H1 (cell line): Measurements from ENCODE around the gene PREB. TPM values are rescaled to one million over a fixed set of nuclear protein-coding genes. Genes with fewer than 3 reads are reported as not detected.

Experiments
- CTCF ChIA-PET: fragments of 300-600 bp; sonication (Branson Sonifier 250); formaldehyde crosslinking; loops from one replicate; lab custom pipeline; 2021; ENCODE audit not compliant: partially characterized antibody; lab: Charles Lee
- POLR2A ChIA-PET: fragments of 300-600 bp; sonication (Branson Sonifier 250); formaldehyde crosslinking; loops from one replicate; lab custom pipeline; 2021; ENCODE audit warnings: inconsistent platforms; ENCODE audit not compliant: partially characterized antibody; lab: Charles Lee
- DNase-seq, 2 experiments: peaks; one replicate each; pipeline versions ENCODE4 v3.0.0 to v3.0.0-alpha.2; 2010 to 2022; ENCODE audit warnings: low spot score in 2 of 2, low read depth in 1 of 2, mixed read lengths in 1 of 2
- FAIRE-seq: peaks from 2 replicates; lab custom pipeline; 2011; peaks lifted over from hg19 to GRCh38; lab: Jason Lieb, UNC
- H2AFZ ChIP-seq: 2 replicates; pipeline ENCODE4 v1.8.1; 2012; ENCODE audit warnings: low read length, inconsistent platforms
- H2AK5ac ChIP-seq: 2 replicates; pipeline ENCODE4 v1.6.1; 2013; ENCODE audit warnings: low read depth, low read length
- H2BK120ac ChIP-seq: replicated peaks from 2 replicates; pipeline ENCODE3; 2013; ENCODE audit warnings: low read depth, low read length, inconsistent platforms
- H2BK12ac ChIP-seq: 2 replicates; pipeline ENCODE4 v1.6.1; 2013; ENCODE audit warnings: low read depth, low read length
- H2BK15ac ChIP-seq: 2 replicates; pipeline ENCODE4 v1.6.1; 2013; ENCODE audit warnings: low read length
- H2BK20ac ChIP-seq: 2 replicates; pipeline ENCODE4 v1.6.1; 2013; ENCODE audit warnings: low read length
- H2BK5ac ChIP-seq: 2 replicates; pipeline ENCODE4 v1.6.1; 2013; ENCODE audit warnings: low read depth, low read length
- H3K14ac ChIP-seq: 2 replicates; pipeline ENCODE4 v1.6.1; 2013; ENCODE audit warnings: inconsistent platforms; ENCODE audit not compliant: insufficient read length
- H3K18ac ChIP-seq: 2 replicates; pipeline ENCODE4 v1.6.1; 2013; ENCODE audit warnings: low read length; ENCODE audit errors: extremely low read depth
- H3K23ac ChIP-seq: 2 replicates; pipeline ENCODE4 v1.6.1; 2013; ENCODE audit warnings: inconsistent platforms; ENCODE audit not compliant: insufficient read length
- H3K23me2 ChIP-seq: 2 replicates; pipeline ENCODE4 v1.6.1; 2013; ENCODE audit warnings: low read depth, low read length
- H3K27ac ChIP-seq: 2 replicates; pipeline ENCODE4 v1.6.1; 2011; ENCODE audit warnings: low read depth, low read length, inconsistent platforms
- H3K27me3 ChIP-seq, 4 experiments: replicated peaks in 1 of 4; 1 replicate in 1 of 4; 2 replicates in 3 of 4; pipeline versions ENCODE4 v1.6.1 to v1.8.1; 2011 to 2013; ENCODE audit warnings: low read length in 3 of 4, mild to moderate bottlenecking in 3 of 4, inconsistent platforms in 2 of 4, mixed read lengths in 2 of 4, moderate library complexity in 1 of 4; ENCODE audit not compliant: control insufficient read depth in 3 of 4, insufficient read depth in 3 of 4; ENCODE audit errors: extremely low read depth in 1 of 4
- H3K36me3 ChIP-seq, 4 experiments: 2 replicates each; pipeline versions ENCODE4 v1.6.1 to v1.8.1; 2011 to 2013; ENCODE audit warnings: mild to moderate bottlenecking in 4 of 4, low read length in 3 of 4, moderate library complexity in 2 of 4, control low read depth in 1 of 4, inconsistent platforms in 1 of 4; ENCODE audit not compliant: insufficient read depth in 4 of 4, control insufficient read depth in 2 of 4
- H3K4ac ChIP-seq: replicated peaks from 2 replicates; pipeline ENCODE3; 2013; ENCODE audit warnings: low read length, low read depth, mixed read lengths, inconsistent platforms; ENCODE audit not compliant: insufficient read length
- H3K4me1 ChIP-seq, 4 experiments: replicated peaks in 1 of 4; 1 replicate in 1 of 4; 2 replicates in 3 of 4; pipeline versions ENCODE4 v1.6.1 to v1.8.1; 2011 to 2013; ENCODE audit warnings: low read length in 3 of 4, inconsistent platforms in 2 of 4, mixed read lengths in 1 of 4; ENCODE audit not compliant: insufficient read depth in 4 of 4, control insufficient read depth in 3 of 4
- H3K4me2 ChIP-seq, 2 experiments: 2 replicates each; pipeline versions ENCODE4 v1.6.1 to v1.8.1; 2011 to 2013; ENCODE audit warnings: low read depth in 2 of 2, low read length in 2 of 2, control low read depth in 1 of 2, inconsistent platforms in 1 of 2, mild to moderate bottlenecking in 1 of 2; ENCODE audit not compliant: insufficient read depth in 1 of 2
- H3K4me3 ChIP-seq, 4 experiments: fragments of 200-600, 300-600 bp in 1 of 4; sonication (generic), shearing (Covaris generic), sonication (Bioruptor Twin) in 1 of 4; 2 replicates each; pipeline versions ENCODE4 v1.5.1 to v1.8.1; 2011 to 2016; ENCODE audit warnings: low read length in 4 of 4, low read depth in 3 of 4, control low read depth in 2 of 4, inconsistent platforms in 2 of 4, mild to moderate bottlenecking in 2 of 4, mixed read lengths in 1 of 4, moderate library complexity in 1 of 4; ENCODE audit not compliant: insufficient read depth in 2 of 4; ENCODE audit errors: extremely low read depth in 1 of 4
- H3K56ac ChIP-seq: replicated peaks from 2 replicates; pipeline ENCODE3; 2013; ENCODE audit warnings: low read depth, mild to moderate bottlenecking, mixed read lengths, low read length, inconsistent platforms; ENCODE audit not compliant: insufficient read length
- H3K79me1 ChIP-seq: 2 replicates; pipeline ENCODE4 v1.6.1; 2013; ENCODE audit warnings: low read depth, low read length, control low read depth
- H3K79me2 ChIP-seq, 2 experiments: 2 replicates each; pipeline versions ENCODE4 v1.6.1 to v1.8.1; 2012 to 2013; ENCODE audit warnings: low read length in 2 of 2, mild to moderate bottlenecking in 2 of 2, inconsistent platforms in 1 of 2; ENCODE audit not compliant: insufficient read depth in 2 of 2, control insufficient read depth in 1 of 2
- H3K9ac ChIP-seq, 4 experiments: replicated peaks in 1 of 4; 1 replicate in 1 of 4; 2 replicates in 3 of 4; pipeline versions ENCODE4 v1.6.1 to v1.8.1; 2011 to 2013; ENCODE audit warnings: low read depth in 3 of 4, low read length in 3 of 4, control low read depth in 2 of 4, mild to moderate bottlenecking in 2 of 4, moderate library complexity in 2 of 4, inconsistent platforms in 1 of 4; ENCODE audit errors: extremely low read depth in 1 of 4
- H3K9me3 ChIP-seq, 2 experiments: 2 replicates each; pipeline versions ENCODE4 v1.6.1 to v1.8.1; 2012 to 2013; ENCODE audit warnings: mild to moderate bottlenecking in 2 of 2, moderate library complexity in 2 of 2, control low read depth in 1 of 2, inconsistent platforms in 1 of 2, low read depth in 1 of 2, low read length in 1 of 2, mixed read lengths in 1 of 2; ENCODE audit not compliant: insufficient read depth in 2 of 2
- H4K20me1 ChIP-seq, 2 experiments: replicated peaks in 1 of 2; 2 replicates each; pipeline versions ENCODE3 to v1.8.1; 2011 to 2013; ENCODE audit warnings: inconsistent platforms in 2 of 2, low read length in 2 of 2, mild to moderate bottlenecking in 1 of 2; ENCODE audit not compliant: insufficient read depth in 2 of 2, control insufficient read depth in 1 of 2
- H4K5ac ChIP-seq: 2 replicates; pipeline ENCODE4 v1.6.1; 2013; ENCODE audit warnings: low read length, low read depth, mixed read lengths, inconsistent platforms; ENCODE audit not compliant: insufficient read length
- H4K8ac ChIP-seq: 2 replicates; pipeline ENCODE4 v1.8.0; 2013; ENCODE audit warnings: mild to moderate bottlenecking, moderate library complexity, low read length, inconsistent platforms; ENCODE audit not compliant: insufficient read depth; ENCODE audit errors: extremely low read depth
- H4K91ac ChIP-seq: replicated peaks from 2 replicates; pipeline ENCODE3; 2013; ENCODE audit warnings: low read length, mixed read lengths, inconsistent platforms; ENCODE audit not compliant: insufficient read length
- CBX5 ChIP-seq: fragments of 300-800, 300-1000 bp; sonication (generic); IDR thresholded peaks from 2 replicates; pipeline ENCODE4 v1.7.1; 2016; ENCODE audit warnings: antibody characterized with exemption, low read length, low read depth
- EGR1 ChIP-seq: IDR thresholded peaks from 2 replicates; pipeline ENCODE4 v1.6.1; 2011; ENCODE audit warnings: low read depth, low read length, borderline replicate concordance
- GABPA ChIP-seq: IDR thresholded peaks from 2 replicates; pipeline ENCODE4 v1.6.1; 2011; ENCODE audit warnings: mild to moderate bottlenecking, low read length, moderate library complexity, borderline replicate concordance; ENCODE audit not compliant: insufficient read depth
- KDM5A ChIP-seq: fragments of 200-600 bp; IDR thresholded peaks from 2 replicates; pipeline ENCODE4 v1.7.1; 2012; ENCODE audit warnings: mild to moderate bottlenecking, low read length, inconsistent platforms, mixed read lengths
- NANOG ChIP-seq: IDR thresholded peaks from 2 replicates; pipeline ENCODE4 v1.6.1; 2011; ENCODE audit warnings: low read length, low read depth, mild to moderate bottlenecking, inconsistent platforms; ENCODE audit not compliant: insufficient read depth, poor library complexity, severe bottlenecking
- SIX5 ChIP-seq: IDR thresholded peaks from 2 replicates; pipeline ENCODE4 v1.6.1; 2011; ENCODE audit warnings: mild to moderate bottlenecking, low read depth, low read length
- TAF7 ChIP-seq: optimal IDR thresholded peaks from 2 replicates; pipeline ENCODE3; 2011; ENCODE audit warnings: low read depth, mild to moderate bottlenecking, inconsistent platforms, low read length, moderate library complexity, borderline replicate concordance
- WGBS, 2 experiments: shearing (Covaris generic) in 1 of 2; methylation state at CpG; one replicate each; pipeline versions ENCODE4 v1.1.6 to v1.1.7; 2013 to 2015; ENCODE audit warnings: low lambda C conversion rate in 2 of 2, mixed read lengths in 2 of 2, inconsistent platforms in 1 of 2, low coverage in 1 of 2, missing lambda C conversion rate in 1 of 2; ENCODE audit not compliant: insufficient replicate concordance in 2 of 2, insufficient coverage in 1 of 2, insufficient read length in 1 of 2; ENCODE audit errors: extremely low coverage in 1 of 2, missing lambda C conversion rate in 1 of 2; 5-methylcytosine and 5-hydroxymethylcytosine counted together
- polyA plus RNA-seq, 7 experiments: library from polyadenylated mRNA; depleted of rRNA in 3 of 7; stranded (reverse) in 5 of 7; unstranded in 2 of 7; fragments of >200 nt in 5 of 7; fragments of 200-250 nt in 2 of 7; gene quantifications; 1 replicate in 5 of 7; 2 replicates in 1 of 7; 4 replicates in 1 of 7; pipeline versions ENCODE4 v1.2.1 to v1.2.3, GENCODE V29; 2011 to 2013; ENCODE audit warnings: missing spikeins in 2 of 7, mixed read lengths in 2 of 7
- total RNA-seq: library from RNA; stranded (reverse); fragmentation: NEBNext Ultra II Directional; extraction: Animal tissue kit (Norgen Biotek cat#: 25700); gene quantifications from 2 replicates; pipeline ENCODE4 v1.2.1, GENCODE V29; 2021
- TF ChIP-seq, protein P1 (sequence below): IDR thresholded peaks from 2 replicates; pipeline ENCODE4 v1.6.1; 2012; ENCODE audit warnings: low read length, inconsistent platforms
- TF ChIP-seq, protein P2 (sequence below): IDR thresholded peaks from 2 replicates; pipeline ENCODE4 v1.6.1; 2011; ENCODE audit warnings: low read length, improper control_type of control experiment

The PREB gene
- total and polyA plus RNA-seq, 2 of the 8 experiments (the other 6 are each of a cell fraction or from before 2014, with no cell fraction given), result 54.1 to 72.2 TPM

GRCh38 chr2:27147935-27148334 is 13.5 kb upstream of the PREB start:
- Histone ChIP-seq H2BK5ac (no peak overlapping the region), H3K4me2 (no peak overlapping the region), H3K4me1 (no peaks in the 10 kb centered on the region; a peak in 1 of 7 replicates), H4K8ac (no peak overlapping the region), H2BK12ac (no peak overlapping the region), H4K91ac (no peak overlapping the region), H2BK20ac (no peak overlapping the region), H3K14ac (no peak overlapping the region), H3K4me3 (no peak overlapping the region), H3K36me3 (no peaks in the 10 kb centered on the region), H3K4ac (no peak overlapping the region), H2AFZ (no peak overlapping the region), H3K79me2 (no peaks in the 10 kb centered on the region), H3K9me3 (no peaks in the 10 kb centered on the region), H3K27ac (no peak overlapping the region), H2AK5ac (no peak overlapping the region), H2BK15ac (no peak overlapping the region), H3K18ac (no peak overlapping the region), H3K56ac (no peak overlapping the region), H4K20me1 (no peaks in the 10 kb centered on the region), H3K9ac (no peak overlapping the region), H3K79me1 (no peaks in the 10 kb centered on the region), H3K23me2 (no peaks in the 10 kb centered on the region), H2BK120ac (no peak overlapping the region), H3K27me3 (no peaks in the 10 kb centered on the region), H3K23ac (no peak overlapping the region), H4K5ac (no peak overlapping the region)
- 97% methylated on average over 8 of the region's 8 CpGs; no CpG with 5 or more reads in 1 of the 2 experiments for WGBS, 2 experiments
- POLR2A ChIA-PET, result interaction anchor here (0.5 to 1.7 kb wide), 3 partner anchors 11 to 69 kb away, joined by 3 to 5 read pairs (median 4); partner anchors contain the start of gene PREB
- FAIRE-seq, result no peak
- no peak for DNase-seq
- CTCF ChIA-PET, result interaction anchor here (0.6 to 5.6 kb wide), 3 partner anchors 11 to 173 kb away, joined by 3 to 27 read pairs (median 3); no protein-coding TSS in a partner anchor
- TF ChIP-seq CBX5 (no peak), EGR1 (no peak), SIX5 (no peak), TAF7 (no peak), NANOG (no peak), GABPA (no peak), KDM5A (no peak)
- TF ChIP-seq, protein P1, sequence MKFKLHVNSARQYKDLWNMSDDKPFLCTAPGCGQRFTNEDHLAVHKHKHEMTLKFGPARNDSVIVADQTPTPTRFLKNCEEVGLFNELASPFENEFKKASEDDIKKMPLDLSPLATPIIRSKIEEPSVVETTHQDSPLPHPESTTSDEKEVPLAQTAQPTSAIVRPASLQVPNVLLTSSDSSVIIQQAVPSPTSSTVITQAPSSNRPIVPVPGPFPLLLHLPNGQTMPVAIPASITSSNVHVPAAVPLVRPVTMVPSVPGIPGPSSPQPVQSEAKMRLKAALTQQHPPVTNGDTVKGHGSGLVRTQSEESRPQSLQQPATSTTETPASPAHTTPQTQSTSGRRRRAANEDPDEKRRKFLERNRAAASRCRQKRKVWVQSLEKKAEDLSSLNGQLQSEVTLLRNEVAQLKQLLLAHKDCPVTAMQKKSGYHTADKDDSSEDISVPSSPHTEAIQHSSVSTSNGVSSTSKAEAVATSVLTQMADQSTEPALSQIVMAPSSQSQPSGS, result no peak
- TF ChIP-seq, protein P2, sequence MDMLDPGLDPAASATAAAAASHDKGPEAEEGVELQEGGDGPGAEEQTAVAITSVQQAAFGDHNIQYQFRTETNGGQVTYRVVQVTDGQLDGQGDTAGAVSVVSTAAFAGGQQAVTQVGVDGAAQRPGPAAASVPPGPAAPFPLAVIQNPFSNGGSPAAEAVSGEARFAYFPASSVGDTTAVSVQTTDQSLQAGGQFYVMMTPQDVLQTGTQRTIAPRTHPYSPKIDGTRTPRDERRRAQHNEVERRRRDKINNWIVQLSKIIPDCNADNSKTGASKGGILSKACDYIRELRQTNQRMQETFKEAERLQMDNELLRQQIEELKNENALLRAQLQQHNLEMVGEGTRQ, result no peak
